ENCODE data around the gene TSPAN3. TPM values are rescaled to one million over a fixed set of nuclear protein-coding genes. Genes with fewer than 3 reads are reported as not detected.

Gene TSPAN3
- total RNA-seq, 1 experiment from 2014 or later = 140 TPM

DNA sequence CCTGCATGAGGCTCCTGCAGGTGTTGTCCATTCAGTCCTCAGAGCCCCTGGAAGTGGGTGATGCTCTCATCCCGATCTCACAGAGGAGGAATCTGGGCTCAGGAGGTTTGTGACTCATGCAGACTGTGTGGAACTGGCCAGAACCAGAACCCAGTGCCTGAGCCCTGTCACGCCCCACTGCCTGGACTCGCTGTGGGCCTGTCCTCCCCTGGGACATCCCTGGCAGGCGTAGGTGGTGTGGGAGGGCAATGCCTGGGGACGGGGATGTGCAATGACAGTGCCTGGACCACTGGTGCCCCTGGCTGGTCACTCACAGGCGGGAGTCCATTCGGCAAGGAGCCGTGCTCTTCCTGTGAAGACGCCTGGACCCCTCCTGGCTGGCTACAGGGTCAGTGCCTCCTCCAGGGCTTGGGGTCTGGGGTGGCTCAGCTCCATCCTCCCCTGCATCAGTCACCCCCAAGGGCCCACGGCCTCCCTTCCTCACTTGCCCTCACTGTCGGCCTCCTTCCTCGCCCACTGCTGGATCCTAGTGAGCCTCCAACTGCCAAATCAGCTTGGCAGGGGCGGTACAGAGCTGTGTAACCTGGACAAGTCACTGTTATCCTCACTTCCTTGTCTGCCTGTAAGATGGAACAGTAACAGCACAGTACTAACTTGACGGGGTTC lies 61.1 kb downstream of the TSPAN3 start:
- H3K9me2 ChIP-seq (replicated peaks; ENCODE audit: low read length) = no peaks in the 10 kb centered on the region
- H3K27me3 ChIP-seq (ENCODE audit: low read length) = 0 out of 2 replicates have a peak, but pooled peaks cover 5% of the 10 kb centered on the region
- DNase-seq = no peak
- no peak overlapping the region for H3K9ac ChIP-seq (ENCODE audit: low read length)
- H3K4me2 ChIP-seq (ENCODE audit: low read length) = no peak overlapping the region
- TF ChIP-seq EZH2phosphoT487 (IDR thresholded peaks at IDR 0.05; ENCODE audit: borderline replicate concordance, low read length) (no peak), EZH2 (IDR thresholded peaks at IDR 0.05; ENCODE audit: low read length, unreplicated experiment) (no peak)
- TF ChIP-seq, protein P1, sequence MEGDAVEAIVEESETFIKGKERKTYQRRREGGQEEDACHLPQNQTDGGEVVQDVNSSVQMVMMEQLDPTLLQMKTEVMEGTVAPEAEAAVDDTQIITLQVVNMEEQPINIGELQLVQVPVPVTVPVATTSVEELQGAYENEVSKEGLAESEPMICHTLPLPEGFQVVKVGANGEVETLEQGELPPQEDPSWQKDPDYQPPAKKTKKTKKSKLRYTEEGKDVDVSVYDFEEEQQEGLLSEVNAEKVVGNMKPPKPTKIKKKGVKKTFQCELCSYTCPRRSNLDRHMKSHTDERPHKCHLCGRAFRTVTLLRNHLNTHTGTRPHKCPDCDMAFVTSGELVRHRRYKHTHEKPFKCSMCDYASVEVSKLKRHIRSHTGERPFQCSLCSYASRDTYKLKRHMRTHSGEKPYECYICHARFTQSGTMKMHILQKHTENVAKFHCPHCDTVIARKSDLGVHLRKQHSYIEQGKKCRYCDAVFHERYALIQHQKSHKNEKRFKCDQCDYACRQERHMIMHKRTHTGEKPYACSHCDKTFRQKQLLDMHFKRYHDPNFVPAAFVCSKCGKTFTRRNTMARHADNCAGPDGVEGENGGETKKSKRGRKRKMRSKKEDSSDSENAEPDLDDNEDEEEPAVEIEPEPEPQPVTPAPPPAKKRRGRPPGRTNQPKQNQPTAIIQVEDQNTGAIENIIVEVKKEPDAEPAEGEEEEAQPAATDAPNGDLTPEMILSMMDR (conservative IDR thresholded peaks at IDR 0.05; ENCODE audit: low read depth, low read length) = no peak
- no peaks in the 10 kb centered on the region for H3K4me1 ChIP-seq (ENCODE audit: insufficient read depth, low read length)
- no peaks in the 10 kb centered on the region for H4K20me1 ChIP-seq (ENCODE audit: low read length)
- no TSS peak for BruUV-seq (replicated peaks)
- no peaks in the 10 kb centered on the region for H3K36me3 ChIP-seq (ENCODE audit: low read depth, low read length)
- H3K4me3 ChIP-seq (ENCODE audit: low read length) = no peak overlapping the region
- no peak for ATAC-seq
- H3K9me3 ChIP-seq (ENCODE audit: low read length) = no peaks in the 10 kb centered on the region
- H3K79me2 ChIP-seq (ENCODE audit: low read length) = no peaks in the 10 kb centered on the region
- no peaks in the 10 kb centered on the region for H3F3A ChIP-seq (ENCODE audit: low read length, unreplicated experiment)
- ChIA-PET POLR2A (ENCODE audit: unreplicated experiment) (no interaction called here), CTCF (no interaction called here)
- intact Hi-C loops (cut with micrococcal nuclease) = no loop called here
- no peak overlapping the region for H3K27ac ChIP-seq (ENCODE audit: low read length)
- no peak overlapping the region for H2AFZ ChIP-seq (ENCODE audit: low read length)

GRCh38 chr15:77009176-77009575 lies 61.7 kb downstream of the TSPAN3 start:
- intact Hi-C loops (cut with micrococcal nuclease) = no loop called here
- Histone ChIP-seq H3K9me2 (replicated peaks; ENCODE audit: low read length) (no peaks in the 10 kb centered on the region), H3K4me1 (ENCODE audit: insufficient read depth, low read length) (no peaks in the 10 kb centered on the region), H3K27me3 (ENCODE audit: low read length) (0 out of 2 replicates have a peak, but pooled peaks cover 5% of the 10 kb centered on the region), H3K9ac (ENCODE audit: low read length) (no peak overlapping the region), H3F3A (ENCODE audit: low read length, unreplicated experiment) (no peaks in the 10 kb centered on the region), H3K36me3 (ENCODE audit: low read depth, low read length) (no peaks in the 10 kb centered on the region), H3K4me3 (ENCODE audit: low read length) (no peak overlapping the region), H2AFZ (ENCODE audit: low read length) (no peak overlapping the region), H3K9me3 (ENCODE audit: low read length) (no peaks in the 10 kb centered on the region), H3K4me2 (ENCODE audit: low read length) (no peak overlapping the region), H3K27ac (ENCODE audit: low read length) (no peak overlapping the region), H4K20me1 (ENCODE audit: low read length) (no peaks in the 10 kb centered on the region), H3K79me2 (ENCODE audit: low read length) (no peaks in the 10 kb centered on the region)
- TF ChIP-seq EZH2phosphoT487 (IDR thresholded peaks at IDR 0.05; ENCODE audit: borderline replicate concordance, low read length) = no peak
- TF ChIP-seq, protein P1 (conservative IDR thresholded peaks at IDR 0.05; ENCODE audit: low read depth, low read length) = no peak
- TF ChIP-seq EZH2 (IDR thresholded peaks at IDR 0.05; ENCODE audit: low read length, unreplicated experiment) = no peak
- ATAC-seq (no peak), DNase-seq (no peak)
- ChIA-PET POLR2A (ENCODE audit: unreplicated experiment) (no interaction called here), CTCF (no interaction called here)
- no TSS peak for BruUV-seq (replicated peaks)

- Histone ChIP-seq H3K36me3 (ENCODE audit: low read depth, low read length) (no peaks in the 10 kb centered on the region), H3K4me1 (ENCODE audit: insufficient read depth, low read length) (no peaks in the 10 kb centered on the region), H3F3A (ENCODE audit: low read length, unreplicated experiment) (no peaks in the 10 kb centered on the region), H2AFZ (ENCODE audit: low read length) (no peak overlapping the region), H4K20me1 (ENCODE audit: low read length) (no peaks in the 10 kb centered on the region), H3K79me2 (ENCODE audit: low read length) (no peaks in the 10 kb centered on the region), H3K9ac (ENCODE audit: low read length) (no peak overlapping the region), H3K27ac (ENCODE audit: low read length) (no peak overlapping the region), H3K27me3 (ENCODE audit: low read length) (0 out of 2 replicates have a peak, but pooled peaks cover 5% of the 10 kb centered on the region), H3K4me2 (ENCODE audit: low read length) (no peak overlapping the region), H3K4me3 (ENCODE audit: low read length) (no peak overlapping the region), H3K9me2 (replicated peaks; ENCODE audit: low read length) (no peaks in the 10 kb centered on the region), H3K9me3 (ENCODE audit: low read length) (no peaks in the 10 kb centered on the region)
- POLR2A ChIA-PET (ENCODE audit: unreplicated experiment) = no interaction called here
- intact Hi-C loops (cut with micrococcal nuclease) = no loop called here
- no peak for TF ChIP-seq EZH2 (IDR thresholded peaks at IDR 0.05; ENCODE audit: low read length, unreplicated experiment)
- TF ChIP-seq EZH2phosphoT487 (IDR thresholded peaks at IDR 0.05; ENCODE audit: borderline replicate concordance, low read length) = no peak
- TF ChIP-seq, protein P1 (conservative IDR thresholded peaks at IDR 0.05; ENCODE audit: low read depth, low read length) = no peak
- CTCF ChIA-PET = no interaction called here
- DNase-seq (no peak), ATAC-seq (no peak)
- BruUV-seq (replicated peaks) = no TSS peak
Measured at GRCh38 chr15:77004189-77004588, 66.7 kb downstream of the TSPAN3 start.

Measured in PC-3 (cell line).